GM18498 (cell line): ENCODE results near the gene MAP1LC3B2.

Source experiments
- ATAC-seq: cut with Tn5 transposase; IDR thresholded peaks from one replicate; pipeline ENCODE4 v1.9.1; 2021; ENCODE audit warnings: mild to moderate bottlenecking, moderate library complexity; ENCODE audit not compliant: unreplicated experiment

The MAP1LC3B2 gene

GRCh38 chr12:116609319-116610114 lies 50.3 kb downstream of the MAP1LC3B2 start:
- no peak for ATAC-seq

- ATAC-seq, result no peak
Observed at GRCh38 chr12:116610971-116611541, 51.9 kb downstream of the MAP1LC3B2 start.

GRCh38 chr12:116612436-116612835 lies 53.3 kb downstream of the MAP1LC3B2 start:
- no peak for ATAC-seq

- no peak for ATAC-seq
Observed at GRCh38 chr12:116613256-116613655, 54.1 kb downstream of the MAP1LC3B2 start.

- no peak for ATAC-seq
Observed at GRCh38 chr12:116614194-116614915, 55.2 kb downstream of the MAP1LC3B2 start.

- no peak for ATAC-seq
Observed at GRCh38 chr12:116615141-116615861, 56.1 kb downstream of the MAP1LC3B2 start.

- no peak for ATAC-seq
Observed at GRCh38 chr12:116616536-116617248, 57.5 kb downstream of the MAP1LC3B2 start.

- ATAC-seq, result no peak
Observed at GRCh38 chr12:116619246-116619645, 60.1 kb downstream of the MAP1LC3B2 start.

GRCh38 chr12:116620124-116620491 lies 60.9 kb downstream of the MAP1LC3B2 start:
- no peak for ATAC-seq

GRCh38 chr12:116620492-116621191 lies 61.5 kb downstream of the MAP1LC3B2 start:
- ATAC-seq, result no peak

GRCh38 chr12:116621194-116621593 lies 62.0 kb downstream of the MAP1LC3B2 start:
- ATAC-seq, result no peak

GRCh38 chr12:116624516-116624915 lies 65.3 kb downstream of the MAP1LC3B2 start:
- ATAC-seq, result no peak

- no peak for ATAC-seq
Observed at GRCh38 chr12:116626153-116626552, 67.0 kb downstream of the MAP1LC3B2 start.
